22Rv1 (cell line): Measurements from ENCODE around the gene ANXA2.

Experiments used
- CTCF ChIP-seq: fragments of 450-650 bp; IDR thresholded peaks from 2 replicates; pipeline ENCODE4 v1.5.1; 2017; ENCODE audit warnings: mild to moderate bottlenecking
- ZFX ChIP-seq: fragments of 450-650 bp; IDR thresholded peaks from 2 replicates; pipeline ENCODE4 v1.6.1; 2017; ENCODE audit warnings: antibody characterized with exemption, borderline replicate concordance

- TF ChIP-seq CTCF, result no peak
- TF ChIP-seq ZFX, result no peak
These were observed 51.7 kb downstream of the ANXA2 start for GRCh38 chr15:60346077-60346476.
